NB4 (cell line): Measurements from ENCODE around the gene TMEM218.
"Not testable (repeated sequence)": the region's sequence is repeated elsewhere in the genome, so short reads cannot be mapped to it uniquely, and the experiment has no call there.

Experiments
- MYC ChIP-seq: IDR thresholded peaks from 2 replicates; pipeline ENCODE4 v1.6.1; 2011; ENCODE audit warnings: low read depth, low read length
- POLR2A ChIP-seq: IDR thresholded peaks from 2 replicates; pipeline ENCODE4 v1.6.1; 2011; ENCODE audit warnings: mild to moderate bottlenecking; ENCODE audit not compliant: insufficient read length; ENCODE audit errors: extremely low read depth

- not testable (repeated sequence) for TF ChIP-seq POLR2A, MYC
These were observed 21.3 kb downstream of the TMEM218 start for GRCh38 chr11:125090151-125090550.
